ENCODE data around the gene COPZ2.
A peak's percentile ranks its signal among the peaks of the same experiment; 100 is the strongest.

Gene COPZ2

DNA sequence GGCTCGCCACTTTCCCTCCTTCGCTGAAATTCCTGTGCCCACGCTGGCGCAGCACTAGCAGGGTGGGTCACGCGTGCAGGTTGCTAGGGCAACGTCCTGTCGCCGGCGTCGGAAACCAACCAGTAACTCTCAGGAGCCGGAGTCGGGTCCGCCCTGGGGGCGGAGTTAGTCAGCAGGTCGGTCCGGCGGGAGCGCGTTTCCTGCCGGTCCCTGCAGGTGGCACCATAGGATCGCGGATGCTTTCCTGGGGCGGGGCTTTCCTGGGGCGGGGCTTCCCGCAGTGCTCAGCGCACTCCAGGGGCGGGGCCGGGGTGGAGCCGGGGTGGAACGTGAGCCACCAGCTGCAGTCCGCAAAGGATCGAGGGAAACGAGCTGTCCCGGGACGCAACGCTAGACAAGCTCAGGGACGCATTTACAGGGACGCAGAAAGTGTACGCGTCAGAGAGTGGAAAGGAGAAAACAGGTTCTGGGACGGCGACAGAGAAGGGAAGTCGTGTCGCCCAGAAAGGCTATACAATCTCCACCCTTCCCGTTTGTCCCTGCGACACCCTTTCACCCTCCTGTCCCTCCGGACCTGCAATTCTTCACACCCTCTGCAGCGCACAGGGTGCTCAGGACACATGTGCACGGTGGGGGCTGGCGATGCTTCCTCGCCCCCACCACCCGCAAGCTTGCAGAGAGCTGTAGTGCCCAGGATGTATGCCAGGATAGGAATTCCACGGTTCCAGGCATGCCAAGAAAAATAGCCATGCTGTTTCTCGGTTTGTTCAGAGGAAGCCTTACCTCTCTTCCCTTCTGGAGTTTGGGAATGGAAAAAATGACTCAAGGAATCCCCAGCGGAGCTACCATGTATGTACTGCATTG is 12.3 kb downstream of the COPZ2 start (continued):
- TF ChIP-seq ZNF585B (tag by site-specific recombination; IDR thresholded peaks at IDR 0.05) (no peak), SALL2 (tag by site-specific recombination; IDR thresholded peaks at IDR 0.05; ENCODE audit: borderline replicate concordance) (no peak), ZNF140 (tag by site-specific recombination; IDR thresholded peaks at IDR 0.05) (no peak), TRIM28 (IDR thresholded peaks at IDR 0.05; ENCODE audit: borderline replicate concordance, low read length) (peak; percentile 71; the same call in 1 of the 2 replicates), ZNF544 (tag by site-specific recombination; IDR thresholded peaks at IDR 0.05) (no peak), ZSCAN30 (tag by site-specific recombination; IDR thresholded peaks at IDR 0.05) (0 out of 2 replicates have a peak, but pooled peaks have one; percentile 15), ZNF223 (tag by site-specific recombination; IDR thresholded peaks at IDR 0.05) (no peak), KLF8 (tag by site-specific recombination; IDR thresholded peaks at IDR 0.05) (peak; percentile 98), ZNF2 (tag by site-specific recombination; IDR thresholded peaks at IDR 0.05) (peak; percentile 54; the same call in 1 of the 2 replicates), ZNF561 (tag by site-specific recombination; IDR thresholded peaks at IDR 0.05; ENCODE audit: borderline replicate concordance) (no peak), KLF7 (tag by site-specific recombination; IDR thresholded peaks at IDR 0.05; ENCODE audit: borderline replicate concordance) (no peak; the same call in 1 of the 2 replicates), ZNF596 (tag by site-specific recombination; IDR thresholded peaks at IDR 0.05) (no peak), ZSCAN16 (tag by site-specific recombination; IDR thresholded peaks at IDR 0.05) (peak; percentile 74; the same call in 1 of the 2 replicates), ZNF391 (tag by site-specific recombination; IDR thresholded peaks at IDR 0.05; ENCODE audit: borderline replicate concordance, low read depth) (no peak), ZNF394 (tag by site-specific recombination; IDR thresholded peaks at IDR 0.05; ENCODE audit: borderline replicate concordance) (no peak), ZFHX2 (tag by site-specific recombination; conservative IDR thresholded peaks at IDR 0.05) (peak; percentile 77), PRDM1 (tag by site-specific recombination; IDR thresholded peaks at IDR 0.05) (peak; percentile 87), ZNF514 (tag by site-specific recombination; IDR thresholded peaks at IDR 0.05) (no peak), ZNF341 (tag by site-specific recombination; IDR thresholded peaks at IDR 0.05; ENCODE audit: low read depth) (0 out of 2 replicates have a peak, but pooled peaks have one; percentile 15), ZIC2 (tag by site-specific recombination; IDR thresholded peaks at IDR 0.05) (peak; percentile 71), ZNF530 (tag by site-specific recombination; IDR thresholded peaks at IDR 0.05; ENCODE audit: low read depth) (no peak), ZNF175 (tag by site-specific recombination; IDR thresholded peaks at IDR 0.05) (no peak), ZNF138 (tag by site-specific recombination; IDR thresholded peaks at IDR 0.05; ENCODE audit: borderline replicate concordance) (no peak), ZNF324 (tag by site-specific recombination; IDR thresholded peaks at IDR 0.05) (no peak), ZNF626 (tag by site-specific recombination; IDR thresholded peaks at IDR 0.05) (no peak), ZFP3 (tag by site-specific recombination; IDR thresholded peaks at IDR 0.05; ENCODE audit: low read depth) (no peak), ZNF768 (tag by site-specific recombination; IDR thresholded peaks at IDR 0.05) (no peak), ZNF76 (tag by site-specific recombination; IDR thresholded peaks at IDR 0.05; ENCODE audit: borderline replicate concordance, low read depth) (peak; percentile 90), RBAK (tag by site-specific recombination; IDR thresholded peaks at IDR 0.05) (peak; percentile 89)
- TF ChIP-seq, protein P1, sequence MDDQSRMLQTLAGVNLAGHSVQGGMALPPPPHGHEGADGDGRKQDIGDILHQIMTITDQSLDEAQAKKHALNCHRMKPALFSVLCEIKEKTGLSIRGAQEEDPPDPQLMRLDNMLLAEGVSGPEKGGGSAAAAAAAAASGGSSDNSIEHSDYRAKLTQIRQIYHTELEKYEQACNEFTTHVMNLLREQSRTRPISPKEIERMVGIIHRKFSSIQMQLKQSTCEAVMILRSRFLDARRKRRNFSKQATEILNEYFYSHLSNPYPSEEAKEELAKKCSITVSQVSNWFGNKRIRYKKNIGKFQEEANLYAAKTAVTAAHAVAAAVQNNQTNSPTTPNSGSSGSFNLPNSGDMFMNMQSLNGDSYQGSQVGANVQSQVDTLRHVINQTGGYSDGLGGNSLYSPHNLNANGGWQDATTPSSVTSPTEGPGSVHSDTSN (CRISPR knock-in tag; IDR thresholded peaks at IDR 0.05) = no peak
- TF ChIP-seq, protein P2, sequence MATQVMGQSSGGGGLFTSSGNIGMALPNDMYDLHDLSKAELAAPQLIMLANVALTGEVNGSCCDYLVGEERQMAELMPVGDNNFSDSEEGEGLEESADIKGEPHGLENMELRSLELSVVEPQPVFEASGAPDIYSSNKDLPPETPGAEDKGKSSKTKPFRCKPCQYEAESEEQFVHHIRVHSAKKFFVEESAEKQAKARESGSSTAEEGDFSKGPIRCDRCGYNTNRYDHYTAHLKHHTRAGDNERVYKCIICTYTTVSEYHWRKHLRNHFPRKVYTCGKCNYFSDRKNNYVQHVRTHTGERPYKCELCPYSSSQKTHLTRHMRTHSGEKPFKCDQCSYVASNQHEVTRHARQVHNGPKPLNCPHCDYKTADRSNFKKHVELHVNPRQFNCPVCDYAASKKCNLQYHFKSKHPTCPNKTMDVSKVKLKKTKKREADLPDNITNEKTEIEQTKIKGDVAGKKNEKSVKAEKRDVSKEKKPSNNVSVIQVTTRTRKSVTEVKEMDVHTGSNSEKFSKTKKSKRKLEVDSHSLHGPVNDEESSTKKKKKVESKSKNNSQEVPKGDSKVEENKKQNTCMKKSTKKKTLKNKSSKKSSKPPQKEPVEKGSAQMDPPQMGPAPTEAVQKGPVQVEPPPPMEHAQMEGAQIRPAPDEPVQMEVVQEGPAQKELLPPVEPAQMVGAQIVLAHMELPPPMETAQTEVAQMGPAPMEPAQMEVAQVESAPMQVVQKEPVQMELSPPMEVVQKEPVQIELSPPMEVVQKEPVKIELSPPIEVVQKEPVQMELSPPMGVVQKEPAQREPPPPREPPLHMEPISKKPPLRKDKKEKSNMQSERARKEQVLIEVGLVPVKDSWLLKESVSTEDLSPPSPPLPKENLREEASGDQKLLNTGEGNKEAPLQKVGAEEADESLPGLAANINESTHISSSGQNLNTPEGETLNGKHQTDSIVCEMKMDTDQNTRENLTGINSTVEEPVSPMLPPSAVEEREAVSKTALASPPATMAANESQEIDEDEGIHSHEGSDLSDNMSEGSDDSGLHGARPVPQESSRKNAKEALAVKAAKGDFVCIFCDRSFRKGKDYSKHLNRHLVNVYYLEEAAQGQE (tag by site-specific recombination; IDR thresholded peaks at IDR 0.05) = 0 out of 2 replicates have a peak, but pooled peaks have one; percentile 56
- TF ChIP-seq, protein P3, sequence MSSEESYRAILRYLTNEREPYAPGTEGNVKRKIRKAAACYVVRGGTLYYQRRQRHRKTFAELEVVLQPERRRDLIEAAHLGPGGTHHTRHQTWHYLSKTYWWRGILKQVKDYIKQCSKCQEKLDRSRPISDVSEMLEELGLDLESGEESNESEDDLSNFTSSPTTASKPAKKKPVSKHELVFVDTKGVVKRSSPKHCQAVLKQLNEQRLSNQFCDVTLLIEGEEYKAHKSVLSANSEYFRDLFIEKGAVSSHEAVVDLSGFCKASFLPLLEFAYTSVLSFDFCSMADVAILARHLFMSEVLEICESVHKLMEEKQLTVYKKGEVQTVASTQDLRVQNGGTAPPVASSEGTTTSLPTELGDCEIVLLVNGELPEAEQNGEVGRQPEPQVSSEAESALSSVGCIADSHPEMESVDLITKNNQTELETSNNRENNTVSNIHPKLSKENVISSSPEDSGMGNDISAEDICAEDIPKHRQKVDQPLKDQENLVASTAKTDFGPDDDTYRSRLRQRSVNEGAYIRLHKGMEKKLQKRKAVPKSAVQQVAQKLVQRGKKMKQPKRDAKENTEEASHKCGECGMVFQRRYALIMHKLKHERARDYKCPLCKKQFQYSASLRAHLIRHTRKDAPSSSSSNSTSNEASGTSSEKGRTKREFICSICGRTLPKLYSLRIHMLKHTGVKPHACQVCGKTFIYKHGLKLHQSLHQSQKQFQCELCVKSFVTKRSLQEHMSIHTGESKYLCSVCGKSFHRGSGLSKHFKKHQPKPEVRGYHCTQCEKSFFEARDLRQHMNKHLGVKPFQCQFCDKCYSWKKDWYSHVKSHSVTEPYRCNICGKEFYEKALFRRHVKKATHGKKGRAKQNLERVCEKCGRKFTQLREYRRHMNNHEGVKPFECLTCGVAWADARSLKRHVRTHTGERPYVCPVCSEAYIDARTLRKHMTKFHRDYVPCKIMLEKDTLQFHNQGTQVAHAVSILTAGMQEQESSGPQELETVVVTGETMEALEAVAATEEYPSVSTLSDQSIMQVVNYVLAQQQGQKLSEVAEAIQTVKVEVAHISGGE (tag by site-specific recombination; conservative IDR thresholded peaks at IDR 0.05; ENCODE audit: low read depth) = peak; percentile 77; the same call in 1 of the 2 replicates
